NCI-H128 (cell line): ENCODE measurements around the gene ZNF423.
"Not testable (repeated sequence)": the region's sequence is repeated elsewhere in the genome, so short reads cannot be mapped to it uniquely, and the experiment has no call there.

Experiments
- DNase-seq: peaks from one replicate; lab custom pipeline; 2025; ENCODE audit not compliant: unreplicated experiment; lab: John Stamatoyannopoulos, UW

The ZNF423 gene

DNA sequence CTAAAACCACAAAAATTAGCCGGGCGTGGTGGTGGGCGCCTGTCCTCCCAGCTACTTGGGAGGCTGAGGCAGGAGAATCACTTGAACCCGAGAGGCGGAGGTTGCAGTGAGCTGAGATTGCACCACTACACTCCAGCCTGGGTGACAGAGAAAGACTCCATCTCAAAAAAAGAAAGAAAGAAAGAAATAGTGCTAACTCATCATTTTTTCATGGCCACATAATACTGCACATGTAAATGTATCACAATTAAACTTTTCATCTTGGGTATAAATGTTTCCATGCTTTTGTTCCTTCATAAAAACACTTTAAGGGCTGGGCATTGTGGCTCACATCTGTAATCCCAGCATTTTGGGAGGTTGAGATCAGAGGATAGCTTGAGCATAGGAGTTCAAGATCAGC, 15.9 kb upstream of the ZNF423 start:
- not testable (repeated sequence) for DNase-seq

DNA sequence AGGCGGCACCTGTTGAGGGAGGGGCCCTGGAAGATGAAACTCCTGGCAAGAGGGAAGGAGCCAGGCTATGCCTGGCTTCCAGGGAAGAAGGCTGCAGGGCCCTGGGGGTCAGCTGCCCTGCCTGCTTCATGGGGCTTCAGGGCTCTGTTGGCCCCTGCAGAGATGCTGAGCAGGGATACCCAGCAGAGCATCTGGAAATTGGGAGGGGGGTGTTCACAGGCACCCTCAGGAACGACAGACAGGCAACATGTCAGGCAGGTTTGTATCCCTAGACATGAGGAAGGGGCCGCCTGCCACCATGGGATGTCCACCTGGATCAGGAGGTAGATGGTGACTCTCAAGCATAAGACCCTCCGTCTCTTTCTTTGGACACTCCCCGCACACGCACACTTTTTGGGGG, 13.8 kb upstream of the ZNF423 start:
- DNase-seq, result no peak

DNA sequence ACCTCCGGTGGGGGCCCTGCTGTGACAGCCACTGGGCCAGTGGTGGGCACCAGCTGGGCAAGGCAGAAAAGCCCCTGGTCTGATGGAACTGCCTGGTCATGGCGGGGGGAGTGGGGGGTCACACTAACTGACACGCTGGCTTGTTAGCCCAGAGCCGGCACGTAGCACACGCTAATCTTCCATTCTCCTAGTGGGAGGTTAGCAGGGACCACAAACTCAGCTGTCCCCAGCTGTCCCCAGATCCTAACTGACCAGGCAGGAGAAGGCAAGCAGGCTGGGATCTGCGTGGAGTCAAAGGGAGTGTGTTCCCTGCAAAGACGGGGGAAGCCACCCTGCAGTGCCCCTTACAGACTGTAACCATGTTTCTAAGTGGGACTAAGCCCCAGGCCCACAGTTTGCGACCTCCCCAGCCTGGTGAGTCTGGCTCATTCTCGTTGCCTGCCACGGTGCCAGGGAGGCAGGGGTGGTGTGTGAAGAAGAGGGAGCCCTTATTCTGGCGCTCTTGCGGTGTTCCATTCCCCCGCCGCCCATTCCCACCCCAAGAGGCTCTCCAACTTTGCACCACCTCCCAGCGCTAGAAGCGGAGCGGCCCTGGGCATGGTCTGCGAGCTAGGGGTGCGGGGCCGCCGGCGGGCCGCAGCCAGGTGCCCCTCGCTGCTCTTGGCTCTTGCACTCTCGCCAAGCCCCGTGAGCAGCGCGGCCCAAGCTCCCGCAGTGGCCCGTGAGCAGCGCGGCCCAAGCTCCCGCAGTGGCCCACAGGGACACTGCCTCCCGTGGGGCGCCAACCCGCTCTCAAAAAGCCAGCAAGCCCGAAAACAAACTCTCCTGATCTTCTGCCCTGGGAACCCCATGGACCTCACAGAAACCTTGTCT, 12.1 kb upstream of the ZNF423 start:
- DNase-seq, result no peak

DNA sequence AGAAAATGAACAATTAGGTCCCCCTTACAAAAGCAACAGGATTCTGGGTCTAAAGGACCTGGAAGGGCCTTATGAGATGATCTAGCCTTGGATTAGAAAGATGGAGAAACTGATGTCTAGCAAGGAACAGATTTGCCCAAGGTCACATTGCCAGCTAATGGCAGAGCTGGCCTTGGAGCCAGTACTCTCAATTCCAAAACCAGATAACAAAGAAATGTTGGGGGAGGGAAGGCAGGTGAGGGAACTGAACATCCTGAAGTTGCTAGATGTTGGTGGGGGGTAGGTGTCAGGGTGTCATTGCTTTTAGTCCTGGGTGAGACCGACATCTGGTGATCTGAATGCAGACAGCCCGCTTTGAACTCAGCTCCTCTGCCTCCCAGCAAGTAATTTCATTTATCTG, 11.3 kb upstream of the ZNF423 start:
- DNase-seq, result no peak

DNA sequence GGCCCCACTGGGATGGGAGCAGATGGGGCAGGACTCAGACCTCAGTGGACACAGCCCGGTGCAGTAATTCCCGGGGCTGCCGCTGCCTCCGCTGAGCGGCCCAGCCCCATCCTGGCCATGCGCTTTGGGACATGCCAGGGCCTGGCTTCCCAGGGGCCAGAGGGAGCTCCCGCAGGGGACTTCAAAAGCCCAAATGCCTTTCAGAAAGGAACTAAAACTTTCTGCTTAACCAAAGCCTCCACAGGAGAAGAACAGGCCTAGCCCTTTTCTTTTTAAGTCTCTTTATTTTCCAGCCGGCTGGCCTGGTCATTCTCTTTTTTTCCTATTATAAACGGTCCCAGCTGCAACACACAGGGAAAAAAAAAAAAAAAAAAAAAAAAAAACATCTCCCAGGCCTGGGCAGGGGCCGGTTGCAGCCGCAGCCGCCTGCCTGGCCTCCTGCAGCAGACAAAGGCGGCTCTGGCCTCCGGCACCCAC, 10.7 kb upstream of the ZNF423 start:
- DNase-seq, result no peak

DNA sequence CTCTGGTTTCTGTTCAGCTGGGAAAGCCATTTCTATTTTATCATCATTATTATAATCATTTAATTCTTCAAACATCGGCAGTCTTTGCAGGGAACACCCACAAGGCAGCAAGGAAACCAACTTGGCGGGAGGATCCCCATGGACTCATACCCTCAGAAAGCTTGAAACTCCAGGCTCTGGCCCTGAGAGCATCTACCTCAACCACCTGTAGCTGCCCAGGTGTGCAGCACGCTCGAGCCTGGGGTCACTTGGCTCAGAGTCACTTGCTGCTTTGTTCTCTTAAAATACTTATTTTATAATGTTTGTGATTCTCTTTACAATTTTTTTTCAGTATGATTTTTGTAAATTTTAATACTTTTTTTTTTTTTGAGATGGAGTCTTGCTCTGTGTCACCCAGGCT, 6.8 kb upstream of the ZNF423 start:
- DNase-seq, result no peak

DNA sequence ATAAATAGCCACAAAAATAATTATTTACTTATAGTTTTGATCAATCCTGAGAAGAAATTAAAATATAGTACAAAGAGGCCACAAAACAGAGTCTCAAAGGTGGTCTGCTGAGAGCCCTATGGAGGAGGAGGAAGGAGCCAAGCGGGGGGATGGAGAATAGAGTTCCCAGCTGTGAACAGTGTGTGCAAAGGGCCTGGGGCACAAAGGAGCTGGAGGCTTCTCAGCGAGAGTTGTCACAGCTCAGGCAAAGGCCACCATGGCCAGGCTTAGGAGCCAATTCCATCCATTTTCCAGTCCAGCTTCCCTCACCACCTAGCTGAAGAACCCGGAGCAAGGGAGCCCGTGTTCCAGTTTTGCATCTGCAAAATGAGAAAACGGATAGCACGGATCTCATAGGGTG, 5.4 kb upstream of the ZNF423 start:
- no peak for DNase-seq

DNA sequence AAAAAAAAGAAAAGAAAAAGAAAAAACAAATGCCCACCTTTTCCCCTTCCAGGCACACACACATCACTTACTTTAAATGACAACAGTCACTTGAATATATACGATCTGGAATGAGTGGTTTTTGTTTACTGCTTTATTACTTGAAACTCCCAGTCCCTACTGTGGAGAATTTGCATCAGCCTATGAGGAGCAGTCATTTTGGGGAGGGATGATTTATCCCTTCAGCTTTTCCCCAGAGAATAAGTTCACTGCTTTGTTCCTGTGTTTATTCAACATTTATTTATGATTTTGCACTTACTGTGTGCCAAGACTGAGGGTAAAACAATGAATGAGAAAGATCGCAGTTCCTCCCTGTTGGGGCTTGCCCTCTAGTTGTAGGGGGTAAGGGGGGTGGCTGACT, 4.7 kb upstream of the ZNF423 start:
- no peak for DNase-seq

DNA sequence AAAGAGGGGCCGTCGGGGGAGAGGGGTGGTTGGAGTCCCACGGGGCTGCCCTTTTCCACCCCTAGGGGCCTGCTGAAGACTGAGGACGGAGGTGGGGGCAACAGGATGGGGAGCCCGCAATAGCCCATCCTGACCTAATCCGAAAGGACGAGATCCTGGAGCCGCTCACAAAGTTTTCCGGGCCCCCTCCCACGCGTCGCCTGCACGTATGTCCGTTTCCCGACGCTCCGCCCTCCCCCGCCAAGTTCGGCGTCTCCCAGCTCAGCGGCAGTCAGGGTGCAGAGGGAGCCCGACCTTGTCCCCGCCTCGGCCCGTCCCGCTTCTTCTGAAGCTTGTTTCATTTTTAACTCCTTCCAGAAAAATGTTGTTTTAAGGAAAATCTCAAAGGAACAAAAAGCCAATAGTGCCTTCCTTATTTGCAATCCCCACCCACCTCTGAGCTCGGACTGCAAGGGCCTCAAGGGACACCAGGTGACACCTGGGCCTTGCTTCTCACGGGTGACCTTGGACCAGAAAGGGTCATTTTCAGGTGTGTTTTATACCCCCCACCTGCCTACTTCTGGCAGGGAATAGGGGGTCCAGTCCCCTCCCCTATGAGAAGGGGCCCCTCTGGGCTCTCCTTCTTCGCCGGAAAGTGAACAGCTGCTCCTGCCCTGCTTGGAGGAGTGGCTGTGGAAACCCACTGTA, 3.4 kb upstream of the ZNF423 start:
- no peak for DNase-seq

DNA sequence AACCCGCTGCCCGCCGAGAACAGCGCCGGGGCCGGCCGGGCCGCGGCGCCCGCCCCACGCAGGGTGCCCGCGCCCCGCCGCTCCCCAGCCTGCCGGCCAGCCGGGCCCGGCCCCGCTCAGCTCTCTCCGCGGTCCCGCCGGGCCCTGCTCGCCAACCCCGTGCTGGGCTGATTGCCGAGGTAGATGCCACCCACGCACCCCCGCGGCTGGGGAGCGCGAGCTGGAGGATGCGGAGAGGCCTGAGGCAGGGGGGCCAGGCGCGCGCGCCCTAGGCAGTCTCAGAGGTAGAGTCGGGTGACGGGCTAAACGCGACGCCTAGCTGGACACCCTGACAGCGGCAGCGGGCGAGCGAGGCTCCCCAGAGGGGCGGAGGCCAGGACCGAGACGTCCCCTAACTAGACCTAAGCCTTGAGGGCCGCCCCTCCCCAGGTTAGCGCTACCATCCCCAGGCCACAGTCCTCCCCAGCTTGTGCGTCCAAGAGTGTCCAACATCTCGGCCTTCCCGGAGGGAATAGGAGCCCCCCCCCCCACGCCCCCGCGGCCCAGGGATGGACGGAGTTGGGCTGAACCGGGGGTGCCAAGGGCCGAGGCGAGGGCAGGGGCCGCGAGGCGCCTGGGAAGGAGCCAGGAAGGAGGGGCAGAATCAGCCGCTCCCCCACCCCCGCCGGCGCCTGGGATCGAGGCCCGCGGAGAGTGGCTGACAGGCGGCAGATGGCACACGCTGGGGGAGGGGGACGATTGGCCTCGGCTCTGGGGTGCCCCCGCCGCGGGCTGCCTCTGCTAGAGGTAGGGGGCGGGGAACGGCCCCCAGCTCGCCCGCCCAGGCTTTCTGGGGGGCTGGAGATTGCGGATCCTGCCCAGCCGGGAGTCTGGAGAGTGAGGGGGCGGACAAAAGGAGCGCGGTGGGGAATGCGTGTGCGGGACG, 2.5 kb upstream of the ZNF423 start:
- DNase-seq, result no peak

DNA sequence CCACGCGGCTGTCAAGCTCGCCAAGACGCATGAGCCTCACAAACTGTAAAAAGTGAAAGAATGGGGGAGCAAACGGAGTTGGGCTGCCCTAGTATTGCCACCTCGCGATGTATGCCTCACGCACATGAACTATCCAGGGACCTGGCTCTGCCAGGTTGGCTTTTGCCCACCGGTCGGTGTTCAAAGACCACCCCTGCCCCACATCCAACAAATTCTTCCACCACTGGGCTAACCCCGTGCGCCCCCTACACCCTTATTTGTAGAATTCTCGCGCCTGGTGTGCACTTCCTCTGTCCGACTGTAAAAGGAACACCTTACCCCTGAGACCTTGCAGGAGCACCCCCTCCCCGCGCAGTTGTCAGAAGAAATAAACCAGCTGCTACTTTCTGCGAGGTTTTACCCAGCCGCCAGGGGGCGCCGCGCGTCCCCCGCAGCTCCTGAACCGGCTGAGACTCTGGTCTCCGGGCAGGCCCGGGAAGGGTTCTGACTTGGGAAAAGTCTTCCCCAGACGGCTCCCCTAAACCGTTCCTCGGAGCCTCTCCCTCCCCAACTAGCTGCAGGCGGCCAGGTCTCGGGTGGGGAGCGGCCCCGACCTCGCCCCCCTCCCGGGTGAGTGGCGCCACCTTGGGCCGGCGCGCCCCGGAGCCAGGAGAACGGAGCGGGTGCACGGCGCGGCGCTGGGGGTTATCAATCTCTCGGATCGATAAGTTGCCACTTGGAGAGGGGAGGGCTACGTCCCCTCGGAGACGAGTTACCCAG, 1.7 kb upstream of the ZNF423 start:
- DNase-seq, result peak; percentile 12

DNA sequence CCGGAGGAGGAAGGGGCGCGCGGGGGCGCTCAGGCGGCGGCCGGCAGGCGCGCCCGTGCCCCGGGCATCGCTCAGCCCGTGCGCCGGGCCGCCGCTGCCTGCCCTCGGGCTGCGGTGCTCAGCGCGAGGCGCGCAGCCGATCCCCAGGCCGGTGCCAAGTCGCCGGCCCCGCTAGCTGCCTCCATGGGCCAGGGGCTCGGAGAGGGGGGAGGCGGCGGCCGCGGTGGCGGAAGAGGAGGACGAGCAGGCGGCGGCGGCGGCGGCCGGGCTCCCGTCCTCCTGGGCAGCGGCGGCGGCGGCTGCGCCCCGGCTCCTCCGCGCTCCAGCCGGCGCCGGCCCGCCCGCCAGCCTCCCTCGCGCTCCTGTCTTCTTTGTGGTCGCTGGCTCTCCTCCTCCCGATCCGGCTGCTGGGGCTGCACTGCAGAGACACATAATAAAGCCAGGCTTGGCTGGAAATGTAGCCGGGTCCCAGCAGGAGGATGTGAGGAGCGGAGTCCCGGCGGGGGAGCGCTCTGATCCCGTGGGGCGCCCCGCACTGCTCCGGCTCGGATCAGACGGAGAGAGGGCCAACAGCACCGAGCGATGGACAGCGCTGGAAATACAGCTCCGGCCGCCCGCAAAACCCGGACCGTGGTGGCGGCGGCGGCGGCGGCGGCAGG, 889 bp upstream of the ZNF423 start:
- peak; percentile 13 for DNase-seq

DNA sequence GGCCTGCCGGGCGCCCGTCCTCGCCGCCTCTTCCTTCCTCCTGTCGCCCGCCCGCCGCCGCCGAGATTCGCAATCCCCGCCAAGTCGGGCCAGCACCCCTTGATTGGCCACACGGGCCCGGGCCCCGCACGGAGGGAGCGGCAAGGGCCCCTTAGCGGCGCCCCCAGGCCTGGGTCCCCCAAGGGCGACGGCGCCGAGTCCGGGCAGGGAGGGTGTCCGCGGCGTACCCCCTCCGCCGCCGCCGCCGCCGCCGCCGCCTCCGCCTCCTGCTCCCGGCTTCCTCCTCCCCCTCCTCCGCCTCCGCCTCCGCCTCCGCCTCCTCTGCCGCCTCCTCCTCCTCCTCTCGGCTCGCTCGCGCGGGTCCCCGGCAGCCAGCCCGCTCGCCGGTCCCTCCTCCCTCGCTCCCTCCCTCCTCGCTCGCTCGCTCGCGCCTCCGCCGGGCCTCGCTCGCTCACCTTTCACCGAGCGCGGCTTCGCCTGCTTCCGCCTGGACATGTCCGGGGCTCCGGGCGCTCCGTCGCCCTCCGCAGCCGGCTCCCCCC, 561 bp downstream of the ZNF423 start:
- DNase-seq, result peak; percentile 35

DNA sequence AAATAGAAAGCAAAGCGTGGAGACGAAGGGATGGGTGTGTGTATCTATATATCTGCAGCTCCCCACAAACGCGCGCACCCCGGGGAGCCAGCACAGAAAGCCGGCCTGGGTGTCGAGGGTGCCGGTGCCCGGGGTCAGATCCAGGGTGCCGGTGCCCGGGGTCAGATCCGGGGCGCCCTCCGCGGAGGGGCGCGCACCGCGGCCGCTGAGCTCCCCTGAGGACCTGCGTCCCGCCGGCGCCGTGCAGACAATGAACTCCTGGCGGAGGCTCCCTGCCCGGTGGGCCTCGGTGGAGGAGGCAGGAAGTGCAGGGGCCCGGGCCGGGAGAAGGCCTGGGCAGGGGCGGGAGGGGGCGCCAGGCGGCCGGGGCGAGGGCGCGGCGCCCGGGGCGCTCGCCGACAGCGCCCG, 1.1 kb downstream of the ZNF423 start:
- no peak for DNase-seq

DNA sequence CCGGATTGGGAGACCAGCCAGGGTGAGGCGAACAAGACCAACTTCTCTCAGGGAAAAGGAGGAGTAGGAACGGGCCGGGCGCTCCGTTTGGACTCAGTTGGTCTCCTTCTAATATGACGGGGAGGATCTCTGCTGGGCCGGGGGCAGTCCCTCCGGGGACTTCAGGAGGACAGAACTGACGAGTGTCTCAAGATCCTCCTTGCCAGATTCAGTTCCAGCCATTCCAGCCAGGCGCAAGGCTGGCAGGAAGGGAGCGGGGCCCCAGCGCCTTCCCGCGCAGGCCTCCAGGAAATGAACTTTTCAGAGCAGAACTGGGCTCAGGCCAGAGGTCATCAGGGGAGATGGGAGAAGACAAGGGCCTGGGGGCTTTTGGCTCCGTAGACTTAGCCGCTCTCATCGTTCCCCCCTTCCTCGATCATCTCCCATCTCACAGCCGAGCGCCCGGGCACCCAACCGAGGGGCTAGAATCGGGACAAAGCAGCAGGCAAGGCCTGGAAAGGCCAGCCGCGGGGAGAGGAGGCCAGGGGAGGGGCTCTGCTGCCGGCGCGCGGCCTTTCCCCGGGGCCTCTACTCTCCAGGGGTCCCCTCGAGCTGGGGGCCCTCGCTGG, 1.6 kb downstream of the ZNF423 start:
- DNase-seq, result no peak

DNA sequence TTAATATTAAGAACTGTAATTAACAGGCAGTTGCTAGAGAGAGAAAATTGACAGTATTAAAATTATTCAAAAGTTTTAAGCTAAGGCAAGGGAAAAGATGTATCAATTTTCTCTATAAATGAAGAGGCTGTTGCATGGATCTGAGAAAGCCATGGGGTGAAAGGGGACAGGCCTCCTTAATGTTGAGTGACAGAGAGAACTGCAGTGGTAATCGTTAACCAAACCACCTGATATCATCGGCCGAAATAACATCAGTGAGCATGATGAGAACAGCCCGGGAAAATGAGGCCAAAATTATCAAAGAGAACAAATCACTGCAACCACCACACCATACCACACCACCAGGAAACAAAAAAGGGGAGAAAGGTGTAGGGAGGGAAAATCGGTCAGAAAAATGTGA, 3.6 kb downstream of the ZNF423 start:
- DNase-seq, result no peak

DNA sequence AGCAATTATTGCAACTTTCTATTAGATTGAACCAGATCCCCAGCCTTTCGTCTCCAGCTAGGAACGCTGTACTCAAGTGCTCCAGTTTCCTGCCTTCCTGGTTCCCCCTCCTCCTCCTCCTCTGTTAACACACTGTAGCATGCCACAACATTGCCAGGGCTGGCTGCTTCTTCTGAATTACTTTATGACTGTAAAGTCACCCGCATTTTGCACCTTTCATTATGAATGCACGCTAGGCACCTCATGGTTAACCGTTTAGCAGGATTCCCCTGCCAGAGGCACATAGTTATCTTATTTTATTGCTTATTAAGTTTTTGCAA, 4.5 kb downstream of the ZNF423 start:
- DNase-seq, result no peak

DNA sequence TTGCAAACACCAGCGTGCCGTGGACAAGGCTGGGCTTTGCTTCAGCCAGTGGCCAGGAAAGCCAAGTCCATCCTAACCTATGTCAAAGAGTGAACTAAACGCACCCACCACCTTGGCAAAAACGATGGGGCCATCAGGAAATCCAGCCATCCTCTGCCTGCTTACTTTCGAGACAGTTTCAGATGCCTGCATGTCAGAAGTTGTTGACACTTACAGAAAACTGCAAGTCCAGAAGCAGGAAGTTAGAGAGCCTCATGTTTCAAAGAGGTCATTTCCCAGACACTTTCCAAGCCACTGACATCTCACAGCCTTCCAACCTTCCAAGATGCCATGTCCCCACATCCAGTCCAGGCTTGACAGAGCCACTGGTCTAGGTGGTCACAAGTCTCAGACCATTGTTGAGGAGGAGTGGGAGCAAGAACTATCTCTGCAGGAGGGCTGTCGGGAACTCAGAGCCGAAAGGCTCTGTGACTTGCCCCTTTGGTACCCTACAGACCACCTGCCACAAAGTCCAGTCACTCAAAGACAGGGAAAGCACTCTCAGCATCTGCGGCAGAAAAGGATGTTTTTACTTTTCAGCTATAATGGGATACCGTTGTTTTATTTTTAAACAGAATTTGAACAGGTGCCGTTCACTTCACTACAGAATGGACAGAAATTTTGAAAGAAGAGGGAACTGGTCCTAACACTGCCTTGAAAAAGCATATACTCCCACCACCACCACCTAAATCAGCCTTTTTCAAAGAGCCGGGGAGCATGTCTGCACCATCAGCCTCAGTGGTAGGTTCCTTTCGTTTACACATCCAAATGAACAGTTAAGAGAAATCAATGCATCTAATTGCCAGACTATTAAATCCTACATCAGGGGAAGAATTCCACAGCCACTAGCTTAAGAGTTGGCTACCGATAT, 5.1 kb downstream of the ZNF423 start:
- no peak for DNase-seq

DNA sequence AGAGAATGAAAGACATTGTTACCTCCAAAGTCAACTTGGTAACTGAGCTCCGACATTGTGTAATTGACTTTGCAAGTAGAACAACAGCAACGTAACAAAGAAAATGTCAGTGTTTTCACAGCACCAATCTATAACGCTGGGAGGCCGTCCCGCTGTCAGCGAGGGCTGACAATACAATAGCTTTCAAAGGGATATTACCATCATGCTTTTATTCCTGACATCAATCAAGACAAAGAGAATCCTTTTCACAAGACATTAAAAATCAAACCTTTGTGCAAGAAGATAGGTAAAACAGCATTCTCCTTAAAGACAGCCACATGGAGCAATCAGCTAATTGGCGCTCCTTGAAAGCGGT, 6.2 kb downstream of the ZNF423 start:
- no peak for DNase-seq
